ENCODE measurements around the gene MPZL1.
A peak's percentile ranks its signal among the peaks of the same experiment; 100 is the strongest.
"Not testable (repeated sequence)": the region's sequence is repeated elsewhere in the genome, so short reads cannot be mapped to it uniquely, and the experiment has no call there.

The MPZL1 gene

GRCh38 chr1:167819849-167820683 is 98.3 kb downstream of the MPZL1 start:
- peak; percentile 16 for DNase-seq

- no peak for DNase-seq
Measured at GRCh38 chr1:167820684-167821355, 99.0 kb downstream of the MPZL1 start.

- DNase-seq, result no peak
Measured at GRCh38 chr1:167821356-167821685, 99.5 kb downstream of the MPZL1 start.

DNA sequence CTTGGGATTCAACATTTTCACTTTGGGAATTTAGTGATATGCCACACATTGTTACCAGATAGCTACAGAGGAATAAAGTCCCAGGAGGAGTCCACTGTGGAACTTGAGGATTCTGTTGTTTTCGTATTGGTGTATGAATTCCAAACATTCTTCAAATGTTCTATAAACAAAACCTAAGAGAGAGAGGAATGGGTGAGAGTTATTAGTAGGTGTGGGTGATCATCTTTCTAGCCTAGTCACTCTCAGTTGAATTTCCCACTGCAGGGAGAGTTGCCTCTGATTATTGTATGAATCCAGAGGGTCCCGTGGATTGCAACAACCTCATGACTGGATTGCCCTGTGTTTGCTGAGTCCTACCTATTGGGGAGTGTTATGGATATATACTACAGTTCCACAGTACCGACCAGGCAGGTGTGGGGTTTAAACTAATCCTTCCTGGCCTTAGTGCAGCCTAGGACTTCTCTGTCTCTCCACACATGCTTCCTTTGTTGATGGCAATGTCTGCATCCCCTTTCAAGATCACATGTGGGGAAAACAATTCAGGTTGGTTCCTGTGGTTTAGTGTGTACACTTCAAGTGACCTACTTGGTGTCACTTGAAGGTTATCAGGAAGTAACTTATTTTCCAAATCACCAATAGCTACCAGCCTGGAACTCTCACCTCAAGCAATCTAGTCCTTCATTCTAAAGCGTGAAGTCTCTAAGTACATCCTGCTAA is 100.3 kb downstream of the MPZL1 start:
- no peak for DNase-seq

GRCh38 chr1:167824163-167824794 is 102.5 kb downstream of the MPZL1 start:
- no peak for DNase-seq

DNA sequence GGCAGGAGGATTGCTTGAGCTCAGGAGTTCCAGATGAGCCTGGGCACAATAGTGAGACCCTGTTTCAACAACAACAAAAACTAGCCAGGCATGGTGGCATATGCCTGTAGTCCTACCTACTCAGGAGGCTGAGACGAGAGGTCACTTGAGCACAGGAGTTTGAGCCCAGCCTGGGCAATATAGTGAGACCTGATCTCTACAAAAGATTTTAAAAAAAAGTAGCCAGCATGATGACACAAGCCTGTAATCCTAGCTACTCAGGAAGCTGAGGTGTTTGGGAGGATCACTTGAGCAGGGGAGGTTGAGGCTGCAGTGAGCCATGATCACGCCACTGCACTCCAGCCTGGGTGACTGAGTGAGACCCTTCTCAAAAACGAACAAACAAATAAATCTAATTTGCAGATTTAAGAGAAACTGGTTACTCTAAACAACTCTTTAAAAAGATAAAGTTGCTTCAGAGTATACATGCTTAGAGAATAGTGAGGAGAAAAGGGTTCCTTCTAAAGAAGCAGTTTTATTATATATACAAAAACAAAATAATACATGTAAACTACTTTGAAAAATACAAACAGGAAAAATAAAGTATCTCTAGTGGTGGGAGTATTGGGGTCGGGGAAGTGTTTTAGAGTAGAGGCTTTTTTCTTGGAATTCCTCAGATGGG is 103.8 kb downstream of the MPZL1 start:
- DNase-seq, result no peak

- DNase-seq, result no peak
Measured at GRCh38 chr1:167826127-167826526, 104.3 kb downstream of the MPZL1 start.

DNA sequence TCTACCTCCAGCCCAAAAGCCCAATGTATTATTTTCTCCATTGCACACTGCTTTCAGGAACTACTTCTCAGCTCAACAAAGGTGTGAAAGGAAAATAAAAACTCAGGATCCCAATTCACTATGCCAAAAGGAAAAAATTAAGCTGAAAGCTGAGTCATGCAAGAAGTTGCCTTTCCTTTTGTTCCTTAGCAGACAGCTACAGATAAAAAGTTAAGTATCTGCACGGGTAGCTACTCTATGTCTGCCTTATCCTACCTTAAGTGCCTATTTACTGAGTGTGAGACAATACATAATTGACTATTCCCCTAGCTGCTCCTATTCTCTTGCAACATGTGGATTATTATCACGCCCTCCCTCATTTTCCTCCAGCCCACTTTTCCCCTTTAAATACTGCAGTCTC is 108.1 kb downstream of the MPZL1 start:
- DNase-seq, result no peak

DNA sequence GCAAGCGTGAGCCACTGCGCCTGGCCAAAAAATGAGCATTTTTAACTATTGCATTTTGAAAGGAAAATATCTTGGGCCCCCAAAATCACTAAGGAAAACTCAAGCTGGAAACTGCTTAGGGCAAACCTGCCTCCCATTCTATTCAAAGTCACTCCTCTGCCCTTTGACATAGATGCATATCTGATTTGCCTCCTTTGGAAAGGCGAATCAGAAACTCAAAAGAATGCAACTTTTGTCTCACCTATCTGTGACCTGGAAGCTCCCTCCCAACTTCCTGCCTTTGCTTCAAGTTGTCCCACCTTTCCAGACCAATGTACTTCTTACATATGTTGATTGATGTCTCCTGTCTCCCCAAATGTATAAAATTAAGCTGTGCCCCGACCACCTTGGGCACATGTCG is 108.9 kb downstream of the MPZL1 start:
- DNase-seq, result not testable (repeated sequence)

DNA sequence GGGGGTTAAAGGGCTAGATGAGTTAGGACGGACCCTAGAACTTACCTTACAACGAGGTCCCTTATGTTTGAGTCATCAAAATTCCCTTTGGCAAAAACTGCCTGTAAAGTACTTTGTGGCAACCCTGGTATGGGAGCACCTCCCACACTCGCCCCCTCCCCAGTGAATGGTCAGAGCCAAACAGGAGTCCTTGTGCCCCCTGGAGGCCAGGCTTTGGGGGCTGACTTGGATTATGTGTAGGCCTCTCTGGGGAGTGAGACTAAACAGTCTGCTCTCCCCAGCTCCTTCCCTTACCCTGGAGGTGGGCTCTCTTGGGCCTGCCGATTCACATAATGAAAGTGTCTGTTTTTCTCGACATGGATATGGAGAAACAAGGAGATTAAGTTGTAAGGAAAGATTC is 110.9 kb downstream of the MPZL1 start:
- DNase-seq, result no peak

GRCh38 chr1:167833904-167834303 is 112.1 kb downstream of the MPZL1 start:
- DNase-seq, result no peak

DNA sequence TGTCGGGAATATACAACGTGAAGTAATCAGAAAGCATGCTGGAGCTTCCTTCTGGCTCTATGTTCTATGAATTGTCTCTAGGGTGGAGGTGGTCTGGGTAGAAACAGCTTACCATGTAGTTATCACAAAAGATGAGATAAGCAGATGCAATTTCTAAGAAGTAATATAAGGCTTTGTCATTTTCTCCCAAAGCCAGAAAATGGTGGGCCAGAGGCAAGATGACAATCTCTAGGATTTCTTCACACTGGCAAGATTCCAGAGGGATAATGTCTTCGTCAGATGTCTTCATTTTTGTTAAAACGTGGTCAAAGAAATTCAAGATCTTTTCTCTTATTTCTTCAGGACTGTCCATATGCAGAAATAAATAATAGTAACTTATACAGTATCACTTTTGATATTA is 114.4 kb downstream of the MPZL1 start:
- no peak for DNase-seq

GRCh38 chr1:167837326-167837725 is 115.5 kb downstream of the MPZL1 start:
- DNase-seq, result no peak

DNA sequence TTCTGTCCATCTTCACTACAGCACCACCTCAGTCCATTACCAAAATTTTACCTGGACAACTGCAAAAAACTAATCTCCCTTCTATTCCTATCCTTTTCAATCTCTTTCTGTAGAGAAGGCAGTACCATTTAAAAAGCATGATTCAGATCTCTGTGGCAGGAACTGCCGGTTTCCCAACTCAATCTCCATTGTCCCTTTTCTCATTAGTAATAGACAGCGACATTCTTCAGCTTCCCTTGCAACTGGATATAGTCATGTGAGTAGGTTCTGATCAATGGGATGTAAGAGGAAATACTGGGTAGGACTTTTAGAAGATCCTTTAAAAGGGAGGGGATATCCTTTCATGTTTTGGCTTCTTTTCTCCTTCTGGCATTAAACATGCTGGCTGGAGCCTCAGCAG is 117.2 kb downstream of the MPZL1 start:
- DNase-seq, result no peak
